Glomerular visceral epithelial cell (primary cell): Measurements from ENCODE around the gene YEATS2.
"Not testable (repeated sequence)": the region's sequence is repeated elsewhere in the genome, so short reads cannot be mapped to it uniquely, and the experiment has no call there.

Experiments used
- DNase-seq: peaks from one replicate; pipeline ENCODE4 v3.0.0-alpha.2; 2016; ENCODE audit errors: extremely low spot score

The YEATS2 gene

GRCh38 chr3:183776451-183776850 is 78.9 kb downstream of the YEATS2 start:
- not testable (repeated sequence) for DNase-seq

- no peak for DNase-seq
These were observed 79.5 kb downstream of the YEATS2 start for GRCh38 chr3:183777016-183777618.

- DNase-seq, result no peak
These were observed 82.4 kb downstream of the YEATS2 start for GRCh38 chr3:183779896-183780465.

GRCh38 chr3:183781246-183781645 is 83.6 kb downstream of the YEATS2 start:
- no peak for DNase-seq

- no peak for DNase-seq
These were observed 85.1 kb downstream of the YEATS2 start for GRCh38 chr3:183782576-183783276.

- DNase-seq, result not testable (repeated sequence)
These were observed 86.9 kb downstream of the YEATS2 start for GRCh38 chr3:183784503-183784902.

GRCh38 chr3:183789826-183790225 is 92.2 kb downstream of the YEATS2 start:
- DNase-seq, result no peak

- DNase-seq, result no peak
These were observed 93.1 kb downstream of the YEATS2 start for GRCh38 chr3:183790700-183791099.

- no peak for DNase-seq
These were observed 95.4 kb downstream of the YEATS2 start for GRCh38 chr3:183792976-183793375.

GRCh38 chr3:183794452-183794851 is 96.9 kb downstream of the YEATS2 start:
- DNase-seq, result no peak

GRCh38 chr3:183796372-183796771 is 98.8 kb downstream of the YEATS2 start:
- DNase-seq, result no peak

GRCh38 chr3:183797996-183798395 is 100.4 kb downstream of the YEATS2 start:
- DNase-seq, result no peak

GRCh38 chr3:183799461-183799860 is 101.9 kb downstream of the YEATS2 start:
- no peak for DNase-seq

- DNase-seq, result no peak
These were observed 102.8 kb downstream of the YEATS2 start for GRCh38 chr3:183800243-183800863.

GRCh38 chr3:183801601-183802000 is 104.0 kb downstream of the YEATS2 start:
- DNase-seq, result no peak

- no peak for DNase-seq
These were observed 105.4 kb downstream of the YEATS2 start for GRCh38 chr3:183802989-183803388.

- DNase-seq, result no peak
These were observed 109.7 kb downstream of the YEATS2 start for GRCh38 chr3:183807209-183807728.

- DNase-seq, result no peak
These were observed 110.3 kb downstream of the YEATS2 start for GRCh38 chr3:183807881-183808280.

GRCh38 chr3:183808355-183808754 is 110.8 kb downstream of the YEATS2 start:
- DNase-seq, result no peak

- DNase-seq, result no peak
These were observed 111.7 kb downstream of the YEATS2 start for GRCh38 chr3:183809270-183809669.

GRCh38 chr3:183810643-183811594 is 113.3 kb downstream of the YEATS2 start:
- no peak for DNase-seq
